SKM-1 (cell line): ENCODE data around the gene TET2.

ENCODE experiments used
- DNase-seq: peaks from one replicate; lab custom pipeline; 2025; ENCODE audit not compliant: unreplicated experiment; lab: John Stamatoyannopoulos, UW

The TET2 gene

GRCh38 chr4:105182211-105182610 lies 35.5 kb downstream of the TET2 start:
- no peak for DNase-seq

- DNase-seq = no peak
Observed at GRCh38 chr4:105184316-105184980, 37.8 kb downstream of the TET2 start.

- DNase-seq = no peak
Observed at GRCh38 chr4:105186701-105187161, 40.1 kb downstream of the TET2 start.

- DNase-seq = no peak
Observed at GRCh38 chr4:105189855-105190650, 43.4 kb downstream of the TET2 start.

GRCh38 chr4:105191621-105192210 lies 45.0 kb downstream of the TET2 start:
- no peak for DNase-seq

- DNase-seq = no peak
Observed at GRCh38 chr4:105192474-105192873, 45.8 kb downstream of the TET2 start.

- DNase-seq = no peak
Observed at GRCh38 chr4:105192910-105193309, 46.2 kb downstream of the TET2 start.

- DNase-seq = no peak
Observed at GRCh38 chr4:105193536-105193935, 46.9 kb downstream of the TET2 start.

GRCh38 chr4:105194328-105195231 lies 47.9 kb downstream of the TET2 start:
- DNase-seq = no peak

GRCh38 chr4:105196523-105197145 lies 50.0 kb downstream of the TET2 start:
- DNase-seq = peak; percentile 53

- DNase-seq = no peak
Observed at GRCh38 chr4:105197777-105198176, 51.1 kb downstream of the TET2 start.

GRCh38 chr4:105198541-105198940 lies 51.9 kb downstream of the TET2 start:
- DNase-seq = no peak

GRCh38 chr4:105206214-105206613 lies 59.5 kb downstream of the TET2 start:
- no peak for DNase-seq

- DNase-seq = no peak
Observed at GRCh38 chr4:105207386-105207785, 60.7 kb downstream of the TET2 start.

- DNase-seq = no peak
Observed at GRCh38 chr4:105208561-105208960, 61.9 kb downstream of the TET2 start.

GRCh38 chr4:105210916-105211315 lies 64.2 kb downstream of the TET2 start:
- no peak for DNase-seq

GRCh38 chr4:105215609-105216313 lies 69.1 kb downstream of the TET2 start:
- no peak for DNase-seq

- DNase-seq = no peak
Observed at GRCh38 chr4:105225500-105225899, 78.8 kb downstream of the TET2 start.

GRCh38 chr4:105227054-105227453 lies 80.4 kb downstream of the TET2 start:
- DNase-seq = no peak

GRCh38 chr4:105230287-105230686 lies 83.6 kb downstream of the TET2 start:
- DNase-seq = no peak
